ENCODE data around the gene TIAL1. TPM values are rescaled to one million over a fixed set of nuclear protein-coding genes. Genes with fewer than 3 reads are reported as not detected.
"Not testable (repeated sequence)": the region's sequence is repeated elsewhere in the genome, so short reads cannot be mapped to it uniquely, and the experiment has no call there.

Gene TIAL1
- total RNA-seq, 1 experiment from 2014 or later = 174 TPM

GRCh38 chr10:119533473-119533872 is 63.3 kb downstream of the TIAL1 start:
- Histone ChIP-seq H3K9me3 (no peaks in the 10 kb centered on the region), H3K4me3 (ENCODE audit: low read depth, low read length) (no peak overlapping the region), H3K4me1 (peaks cover 9% of the 10 kb centered on the region; the same call in 1 of the 2 replicates), H3K27me3 (replicated peaks; ENCODE audit: control insufficient read depth, insufficient read depth, low read length) (no peaks in the 10 kb centered on the region), H3K36me3 (ENCODE audit: control insufficient read depth, insufficient read depth, low read length) (no peaks in the 10 kb centered on the region)
- DNase-seq = peak in 1 of 2 experiments; percentile 22
- ChIA-PET CTCF (interaction anchor here (0.7 to 1.0 kb wide), 2 partner anchors 9 to 15 kb away, joined by 4 read pairs; partner anchors contain the start of gene RGS10), POLR2A (interaction anchor here (0.6 to 1.0 kb wide), 2 partner anchors 9 to 45 kb away, joined by 3 to 4 read pairs; partner anchors contain the start of gene RGS10)
- intact Hi-C loops (cut with micrococcal nuclease; ENCODE audit: unreplicated experiment) = no loop called here
- no TSS peak for BruUV-seq (replicated peaks)
- TF ChIP-seq CTCF (IDR thresholded peaks at IDR 0.05; ENCODE audit: insufficient read depth in 1 of 2, low read depth in 1 of 2, low read length in 1 of 2, severe bottlenecking in 1 of 2, unreplicated experiment in 1 of 2) = no peak
- Mint-ChIP-seq H3K36me3 (ENCODE audit: insufficient read depth, unreplicated experiment) (no peaks in the 10 kb centered on the region), H3K4me1 (ENCODE audit: low read depth, unreplicated experiment) (no peaks in the 10 kb centered on the region), H3K4me3 (ENCODE audit: unreplicated experiment) (no peak overlapping the region), H3K9me3 (ENCODE audit: unreplicated experiment) (no peaks in the 10 kb centered on the region), H3K27me3 (ENCODE audit: insufficient read depth, unreplicated experiment) (no peaks in the 10 kb centered on the region), H3K27ac (ENCODE audit: unreplicated experiment) (no peak overlapping the region)

- POLR2A ChIA-PET; BruUV-seq (replicated peaks); intact Hi-C loops (cut with micrococcal nuclease; ENCODE audit: unreplicated experiment): not testable (repeated sequence)
These were observed 64.0 kb downstream of the TIAL1 start for GRCh38 chr10:119532791-119533190.

GRCh38 chr10:119532251-119532650 is 64.5 kb downstream of the TIAL1 start:
- BruUV-seq (replicated peaks); H3K27me3 Mint-ChIP-seq (ENCODE audit: insufficient read depth, unreplicated experiment); DNase-seq; H3K9me3 ChIP-seq; H3K4me3 ChIP-seq (ENCODE audit: low read depth, low read length); H3K9me3 Mint-ChIP-seq (ENCODE audit: unreplicated experiment); intact Hi-C loops (cut with micrococcal nuclease; ENCODE audit: unreplicated experiment); H3K27me3 ChIP-seq (replicated peaks; ENCODE audit: control insufficient read depth, insufficient read depth, low read length); H3K27ac Mint-ChIP-seq (ENCODE audit: unreplicated experiment); H3K36me3 Mint-ChIP-seq (ENCODE audit: insufficient read depth, unreplicated experiment); H3K4me1 ChIP-seq; H3K4me1 Mint-ChIP-seq (ENCODE audit: low read depth, unreplicated experiment); H3K36me3 ChIP-seq (ENCODE audit: control insufficient read depth, insufficient read depth, low read length); CTCF ChIA-PET; POLR2A ChIA-PET; H3K4me3 Mint-ChIP-seq (ENCODE audit: unreplicated experiment): not testable (repeated sequence)

More at GRCh38 chr10:119532791-119533190, 64.0 kb downstream of the TIAL1 start:
- DNase-seq; H3K4me1 Mint-ChIP-seq (ENCODE audit: low read depth, unreplicated experiment); H3K9me3 Mint-ChIP-seq (ENCODE audit: unreplicated experiment); H3K36me3 ChIP-seq (ENCODE audit: control insufficient read depth, insufficient read depth, low read length); H3K9me3 ChIP-seq; H3K27me3 Mint-ChIP-seq (ENCODE audit: insufficient read depth, unreplicated experiment); H3K4me3 Mint-ChIP-seq (ENCODE audit: unreplicated experiment); H3K27me3 ChIP-seq (replicated peaks; ENCODE audit: control insufficient read depth, insufficient read depth, low read length); H3K4me1 ChIP-seq; H3K27ac Mint-ChIP-seq (ENCODE audit: unreplicated experiment); H3K4me3 ChIP-seq (ENCODE audit: low read depth, low read length); H3K36me3 Mint-ChIP-seq (ENCODE audit: insufficient read depth, unreplicated experiment): not testable (repeated sequence)
- CTCF ChIA-PET = interaction anchor here (0.7 kb wide), 1 partner anchor 15 kb away, joined by 4 read pairs; no protein-coding TSS in a partner anchor

GRCh38 chr10:119531067-119531466 is 65.7 kb downstream of the TIAL1 start:
- no TSS peak for BruUV-seq (replicated peaks)
- no peaks in the 10 kb centered on the region for H3K27me3 ChIP-seq (replicated peaks; ENCODE audit: control insufficient read depth, insufficient read depth, low read length)
- DNase-seq = no peak
- Mint-ChIP-seq H3K36me3 (ENCODE audit: insufficient read depth, unreplicated experiment) (no peaks in the 10 kb centered on the region), H3K27ac (ENCODE audit: unreplicated experiment) (no peak overlapping the region), H3K27me3 (ENCODE audit: insufficient read depth, unreplicated experiment) (no peaks in the 10 kb centered on the region), H3K4me3 (ENCODE audit: unreplicated experiment) (no peak overlapping the region), H3K9me3 (ENCODE audit: unreplicated experiment) (no peaks in the 10 kb centered on the region), H3K4me1 (ENCODE audit: low read depth, unreplicated experiment) (no peaks in the 10 kb centered on the region)
- no peaks in the 10 kb centered on the region for H3K36me3 ChIP-seq (ENCODE audit: control insufficient read depth, insufficient read depth, low read length)
- H3K4me3 ChIP-seq (ENCODE audit: low read depth, low read length) = no peak overlapping the region
- CTCF ChIA-PET = no interaction called here
- TF ChIP-seq CTCF (IDR thresholded peaks at IDR 0.05; ENCODE audit: insufficient read depth in 1 of 2, low read depth in 1 of 2, low read length in 1 of 2, severe bottlenecking in 1 of 2, unreplicated experiment in 1 of 2) = no peak
- peaks cover 9% of the 10 kb centered on the region; the same call in 1 of the 2 replicates for H3K4me1 ChIP-seq
- intact Hi-C loops (cut with micrococcal nuclease; ENCODE audit: unreplicated experiment) = no loop called here
- H3K9me3 ChIP-seq = no peaks in the 10 kb centered on the region
- POLR2A ChIA-PET = no interaction called here

- H3K27me3 ChIP-seq (replicated peaks; ENCODE audit: control insufficient read depth, insufficient read depth, low read length); H3K9me3 ChIP-seq; H3K4me1 ChIP-seq; intact Hi-C loops (cut with micrococcal nuclease; ENCODE audit: unreplicated experiment); POLR2A ChIA-PET; H3K27ac Mint-ChIP-seq (ENCODE audit: unreplicated experiment); DNase-seq; H3K9me3 Mint-ChIP-seq (ENCODE audit: unreplicated experiment); BruUV-seq (replicated peaks); H3K36me3 Mint-ChIP-seq (ENCODE audit: insufficient read depth, unreplicated experiment); CTCF ChIA-PET; H3K27me3 Mint-ChIP-seq (ENCODE audit: insufficient read depth, unreplicated experiment); H3K4me3 Mint-ChIP-seq (ENCODE audit: unreplicated experiment); H3K4me3 ChIP-seq (ENCODE audit: low read depth, low read length); H3K36me3 ChIP-seq (ENCODE audit: control insufficient read depth, insufficient read depth, low read length); H3K4me1 Mint-ChIP-seq (ENCODE audit: low read depth, unreplicated experiment): not testable (repeated sequence)
These were observed 68.0 kb downstream of the TIAL1 start for GRCh38 chr10:119528663-119529237.

Data from Caco-2 (cell line).